Heart left ventricle (tissue), 16 donors: ENCODE results near the gene PLCH1. TPM values are rescaled to one million over a fixed set of nuclear protein-coding genes. Genes with fewer than 3 reads are reported as not detected.

Source experiments
- ATAC-seq, 4 donors: fragments of 200-7000 bp; cut with Tn5 transposase; one replicate each; pipeline ENCODE4 v1.9.1; 2020 to 2022; ENCODE audit warnings: moderate library complexity in 4 of 4, mild to moderate bottlenecking in 3 of 4, moderate number of reproducible peaks in 1 of 4
- DNase-seq, 5 donors: peaks; one replicate each; pipeline ENCODE4 v3.0.0-alpha.2; 2020
- H3K27ac ChIP-seq, 12 donors: fragments of 200-600 bp; sonication (generic) in 4 of 12; one replicate each; pipeline versions ENCODE4 v1.5.0 to v1.8.0; 2016 to 2022; ENCODE audit warnings: mild to moderate bottlenecking in 2 of 12
- H3K27me3 ChIP-seq, 9 donors: fragments of 200-600 bp; sonication (generic) in 2 of 9; one replicate each; pipeline versions ENCODE4 v1.5.1 to v1.8.0; 2016 to 2022; ENCODE audit warnings: mild to moderate bottlenecking in 3 of 9
- H3K36me3 ChIP-seq, 9 donors: fragments of 200-600 bp; sonication (generic) in 2 of 9; one replicate each; pipeline versions ENCODE4 v1.5.0 to v1.8.0; 2018 to 2022; ENCODE audit warnings: mild to moderate bottlenecking in 2 of 9
- H3K4me1 ChIP-seq, 12 donors: fragments of 200-600 bp; sonication (generic) in 4 of 12; one replicate each; pipeline versions ENCODE4 v1.5.0 to v1.8.0; 2016 to 2022; ENCODE audit warnings: mild to moderate bottlenecking in 3 of 12
- H3K4me3 ChIP-seq, 12 donors: fragments of 200-600 bp; sonication (generic) in 4 of 12; one replicate each; pipeline versions ENCODE4 v1.5.0 to v1.8.0; 2017 to 2022; ENCODE audit warnings: mild to moderate bottlenecking in 9 of 12, moderate library complexity in 4 of 12
- H3K9me3 ChIP-seq, 12 donors: fragments of 200-600 bp; sonication (generic) in 4 of 12; one replicate each; pipeline versions ENCODE4 v1.5.0 to v1.8.0; 2016 to 2022; ENCODE audit warnings: mild to moderate bottlenecking in 1 of 12
- CTCF ChIP-seq, 12 donors: fragments of 200-600 bp; sonication (generic) in 4 of 12; IDR thresholded peaks; one replicate each; pipeline versions ENCODE4 v1.5.0 to v1.8.0; 2018 to 2022; ENCODE audit warnings: antibody characterized with exemption in 12 of 12, mild to moderate bottlenecking in 5 of 12
- POLR2A ChIP-seq, 2 donors: fragments of 450-650 bp; IDR thresholded peaks; one replicate each; pipeline ENCODE4 v1.6.1; 2017; ENCODE audit warnings: antibody characterized with exemption in 2 of 2, mild to moderate bottlenecking in 2 of 2, moderate library complexity in 2 of 2
- WGBS, 4 donors: extraction: QIAGEN DNeasy Blood & Tissue Kit in 2 of 4; methylation state at CpG; one replicate each; pipeline versions ENCODE4 v1.1.5 to v1.1.7; 2013 to 2018; 5-methylcytosine and 5-hydroxymethylcytosine counted together
- intact Hi-C, 10 donors: fragments of 100-400 bp; cut with DNase I; formaldehyde crosslinking; loops; one replicate each; pipeline versions ENCODE4 v1.11.1 to v1.14.2; 2022
- polyA plus RNA-seq, 2 donors: library from polyadenylated mRNA; stranded (reverse); fragments of 200-250 nt; gene quantifications; one replicate each; pipeline ENCODE4 v1.2.3, GENCODE V29; 2013
- total RNA-seq, 9 donors: library from RNA; depleted of rRNA in 2 of 9; stranded (reverse); fragments of >200 nt in 2 of 9; fragmentation: NEBNext Ultra II Directional in 3 of 9; extraction: Animal tissue kit (Norgen Biotek cat#: 25700) in 3 of 9; gene quantifications; one replicate each; pipeline versions ENCODE4 v1.1.0 to v1.2.4, GENCODE V29; 2016 to 2023
- donor health status: ischemic (EF 13 %, LVEDD 7.1; RV severe dilation, severe dysfunction).
- donor health status: healthy with polysubstance abuse.
- donor health status: DM: no; HTN: yes; CAD: no.
- donor health status: DM: no; HTN: no; CAD: no.
- donor health status: ischemic (EF 25% LVEDD 6.9; RV normal size, moderate dysfunction).
- donor health status: ischemic (EF 25% LVEDD 5.7; RV mildly dilated, moderate dysfunction).
- donor health status: healthy.
- donor health status: DM: yes; HTN: yes; CAD: no.
- donor health status: ischemic (EF 35%, LVEDD 5.7; RV mildly dilated, moderate dysfunction).
- donor health status: nonischemic (EF 11% LVEDD 7.7; RV severe dilation, severe dysfunction).
- donor health status: DM: yes; HTN: yes; CAD: no.
- donor health status: PGD.
- donor health status: ischemic (EF 29% LVEDD 5.4; RV normal size, mild dysfunction).
- donor health status: nonischemic (EF 23%, LVEDD 6.1; RV moderate dilation, normal function).

The PLCH1 gene
- total and polyA plus RNA-seq, 11 donors, result 0.07 to 2.7 (median 0.23) TPM

GRCh38 chr3:155455765-155456164, 289.1 kb downstream of the PLCH1 start:
- intact Hi-C loops, result no loop called here
- H3K36me3 ChIP-seq, result no peaks in the 10 kb centered on the region
- H3K27ac ChIP-seq, result no peak overlapping the region
- ATAC-seq (no peak), DNase-seq (no peak)
- no peaks in the 10 kb centered on the region for H3K27me3 ChIP-seq
- H3K4me3 ChIP-seq, result no peak overlapping the region
- no peaks in the 10 kb centered on the region for H3K4me1 ChIP-seq
- no peak for TF ChIP-seq POLR2A (IDR thresholded peaks at IDR 0.05)
- 74 to 81% (median 75%) methylated on average over 4 of the region's 4 CpGs for WGBS, 4 donors
- H3K9me3 ChIP-seq, result no peaks in the 10 kb centered on the region

- ATAC-seq (no peak), DNase-seq (no peak)
- no peak overlapping the region for H3K27ac ChIP-seq
- 80 to 89% (median 84%) methylated on average over 1 of the region's 1 CpG for WGBS, 4 donors
- intact Hi-C loops, result no loop called here
- peaks cover 0 to 13% (median 0%) of the 10 kb centered on the region in 12 donors for H3K4me1 ChIP-seq
- no peaks in the 10 kb centered on the region for H3K27me3 ChIP-seq
- no peak overlapping the region for H3K4me3 ChIP-seq
- no peaks in the 10 kb centered on the region for H3K36me3 ChIP-seq
- no peaks in the 10 kb centered on the region for H3K9me3 ChIP-seq
- TF ChIP-seq CTCF (IDR thresholded peaks at IDR 0.05) (no peak), POLR2A (IDR thresholded peaks at IDR 0.05) (no peak)
These were observed 291.4 kb downstream of the PLCH1 start for GRCh38 chr3:155453512-155453911.

- peak in 1 of 5 donors; percentile 15 for DNase-seq
- Histone ChIP-seq H3K4me3 (no peak overlapping the region), H3K4me1 (peaks cover 0 to 21% (median 0%) of the 10 kb centered on the region in 12 donors), H3K27ac (peak overlapping the region in 2 of 12 donors; percentile 37 to 39), H3K27me3 (no peaks in the 10 kb centered on the region), H3K9me3 (no peaks in the 10 kb centered on the region), H3K36me3 (no peaks in the 10 kb centered on the region)
- TF ChIP-seq CTCF (IDR thresholded peaks at IDR 0.05) (no peak), POLR2A (IDR thresholded peaks at IDR 0.05) (no peak)
- peak; percentile 32 to 84 (median 83) for ATAC-seq
- WGBS, 4 donors, result 42 to 64% (median 43%) methylated on average over 3 of the region's 3 CpGs
- intact Hi-C loops, result no loop called here
These were observed 295.1 kb downstream of the PLCH1 start for GRCh38 chr3:155449613-155450267.

- peaks cover 0 to 21% (median 0%) of the 10 kb centered on the region in 12 donors for H3K4me1 ChIP-seq
- peak overlapping the region in 4 of 12 donors; percentile 5 to 39 (median 18) for H3K27ac ChIP-seq
- no peak overlapping the region for H3K4me3 ChIP-seq
- no peak for ATAC-seq
- 50 to 63% (median 62%) methylated on average over 3 of the region's 3 CpGs for WGBS, 4 donors
- no peak for TF ChIP-seq CTCF (IDR thresholded peaks at IDR 0.05)
- no peak for TF ChIP-seq POLR2A (IDR thresholded peaks at IDR 0.05)
- DNase-seq, result no peak
- no peaks in the 10 kb centered on the region for H3K27me3 ChIP-seq
- no peaks in the 10 kb centered on the region for H3K9me3 ChIP-seq
- H3K36me3 ChIP-seq, result no peaks in the 10 kb centered on the region
- intact Hi-C loops, result no loop called here
These were observed 296.3 kb downstream of the PLCH1 start for GRCh38 chr3:155448531-155448930.

GRCh38 chr3:155446366-155446765, 298.5 kb downstream of the PLCH1 start:
- Histone ChIP-seq H3K27me3 (no peaks in the 10 kb centered on the region), H3K27ac (no peak overlapping the region), H3K4me3 (no peak overlapping the region), H3K4me1 (peaks cover 0 to 21% (median 0%) of the 10 kb centered on the region in 12 donors), H3K9me3 (no peaks in the 10 kb centered on the region), H3K36me3 (no peaks in the 10 kb centered on the region)
- intact Hi-C loops, result no loop called here
- TF ChIP-seq POLR2A (IDR thresholded peaks at IDR 0.05), result no peak
- TF ChIP-seq CTCF (IDR thresholded peaks at IDR 0.05), result no peak
- ATAC-seq (no peak), DNase-seq (no peak)
- 84 to 90% (median 87%) methylated on average over 2 of the region's 2 CpGs for WGBS, 4 donors
